ENCODE results near the gene POLR1H. TPM values are rescaled to one million over a fixed set of nuclear protein-coding genes. Genes with fewer than 3 reads are reported as not detected.
A peak's percentile ranks its signal among the peaks of the same experiment; 100 is the strongest.

Gene POLR1H
- polyA plus RNA-seq, 2 of the 4 experiments (the other 2 are of a cell fraction): 25.5 to 34.6 TPM

- WGBS (ENCODE audit: missing lambda C conversion rate): 90% methylated on average over 37 of the region's 37 CpGs
- ATAC-seq (no peak), DNase-seq (ENCODE audit: low read depth in 1 of 2, low spot score in 1 of 2) (no peak), FAIRE-seq (no peak)
- peak overlapping the region; percentile 63 for H3K4me2 ChIP-seq
- H3K4me3 ChIP-seq: no peak overlapping the region; the same call in 2 of the 3 replicates
- peaks cover 8% of the 10 kb centered on the region; the same call in 1 of the 3 replicates for H3K4me1 ChIP-seq
- TF ChIP-seq GATA3 (IDR thresholded peaks at IDR 0.05; ENCODE audit: borderline replicate concordance): no peak
- no peak for TF ChIP-seq POLR2A (IDR thresholded peaks at IDR 0.05; ENCODE audit: low read length)
- TF ChIP-seq ATOH8 (CRISPR knock-in tag; IDR thresholded peaks at IDR 0.05; ENCODE audit: low read depth): no peak
- no peak for TF ChIP-seq CTCF (IDR thresholded peaks at IDR 0.05)
- no peak for TF ChIP-seq ZFP36 (IDR thresholded peaks at IDR 0.05; ENCODE audit: borderline replicate concordance, partially characterized antibody)
- no peak for TF ChIP-seq ZC3H11A (IDR thresholded peaks at IDR 0.05)
- TF ChIP-seq TP53 (CRISPR knock-in tag; IDR thresholded peaks at IDR 0.05): no peak
- no peak for TF ChIP-seq REST (IDR thresholded peaks at IDR 0.05)
- no peak for TF ChIP-seq USF2 (IDR thresholded peaks at IDR 0.05)
- TF ChIP-seq RAD21 (conservative IDR thresholded peaks at IDR 0.05 in 1 of 2, IDR thresholded peaks at IDR 0.05 in 1 of 2): no peak
- TF ChIP-seq MAZ (IDR thresholded peaks at IDR 0.05; ENCODE audit: borderline replicate concordance, low read depth, low read length): no peak
- no peak for TF ChIP-seq EP300 (IDR thresholded peaks at IDR 0.05)
- no peak for TF ChIP-seq KDM5A (IDR thresholded peaks at IDR 0.05)
- TF ChIP-seq FOXS1 (CRISPR knock-in tag; IDR thresholded peaks at IDR 0.05): no peak
- TF ChIP-seq NR3C1 (IDR thresholded peaks at IDR 0.05): no peak
- POLR2A ChIA-PET: no interaction called here
- H3K9me3 ChIP-seq: no peaks in the 10 kb centered on the region
- CTCF ChIA-PET: interaction anchor here (0.6 to 1.4 kb wide), 5 partner anchors 13 to 51 kb away, joined by 3 read pairs; partner anchors contain the start of gene POLR1H
- no peak overlapping the region for H3K27ac ChIP-seq
These were observed 13.4 kb downstream of the POLR1H start for GRCh38 chr6:30074331-30075093.

GRCh38 chr6:30075094-30075789 is 14.2 kb downstream of the POLR1H start, which contains the start of gene RNF39:
Gene RNF39 (minus strand): TSS chr6:30075769. CDS start chr6:30075585, 184 bp downstream.
- Histone ChIP-seq H3K9me3 (no peaks in the 10 kb centered on the region), H3K4me3 (peak within 1 kb of the TSS; percentile 27; the same call in 1 of the 3 replicates), H3K4me1 (peaks cover 8% of the 10 kb centered on the region; the same call in 1 of the 3 replicates), H3K27ac (peak within 1 kb of the TSS in 1 of 2 experiments; percentile 61; a peak in 2 of 6 replicates), H3K4me2 (peak within 1 kb of the TSS; percentile 63)
- 43% methylated on average over 32 of the region's 64 CpGs for WGBS (ENCODE audit: missing lambda C conversion rate)
- POLR2A ChIA-PET: no interaction called here
- DNase-seq (ENCODE audit: low read depth in 1 of 2, low spot score in 1 of 2) (no peak), FAIRE-seq (no peak), ATAC-seq (peak in 1 of 2 experiments; percentile 17; a peak in 2 of 6 replicates)
- CTCF ChIA-PET: interaction anchor here (0.6 to 1.7 kb wide), 5 partner anchors 14 to 29 kb away, joined by 3 to 6 read pairs (median 3); partner anchors contain the start of gene POLR1H
- no peak for TF ChIP-seq FOSB (CRISPR knock-in tag; IDR thresholded peaks at IDR 0.05)
- TF ChIP-seq POLR2AphosphoS2 (conservative IDR thresholded peaks at IDR 0.05; ENCODE audit: low read length): no peak
- no peak for TF ChIP-seq HOXA7 (CRISPR knock-in tag; IDR thresholded peaks at IDR 0.05)
- no peak for TF ChIP-seq RAD21 (conservative IDR thresholded peaks at IDR 0.05 in 1 of 2, IDR thresholded peaks at IDR 0.05 in 1 of 2)
- no peak for TF ChIP-seq JUN (IDR thresholded peaks at IDR 0.05)
- TF ChIP-seq CEBPB (IDR thresholded peaks at IDR 0.05): no peak
- no peak for TF ChIP-seq JUNB (IDR thresholded peaks at IDR 0.05)
- TF ChIP-seq KDM1A (IDR thresholded peaks at IDR 0.05; ENCODE audit: low read depth): no peak
- TF ChIP-seq CHD4 (IDR thresholded peaks at IDR 0.05; ENCODE audit: borderline replicate concordance): no peak
- TF ChIP-seq ZSCAN20 (CRISPR knock-in tag; IDR thresholded peaks at IDR 0.05): no peak
- no peak for TF ChIP-seq SMC3 (IDR thresholded peaks at IDR 0.05)
- no peak for TF ChIP-seq KDM5A (IDR thresholded peaks at IDR 0.05)
- no peak for TF ChIP-seq TFCP2L1 (CRISPR knock-in tag; IDR thresholded peaks at IDR 0.05)
- TF ChIP-seq ATOH8 (CRISPR knock-in tag; IDR thresholded peaks at IDR 0.05; ENCODE audit: low read depth): no peak
- TF ChIP-seq ZFP36 (IDR thresholded peaks at IDR 0.05; ENCODE audit: borderline replicate concordance, partially characterized antibody): no peak
- TF ChIP-seq NPAS2 (CRISPR knock-in tag; IDR thresholded peaks at IDR 0.05; ENCODE audit: borderline replicate concordance): no peak
- no peak for TF ChIP-seq HDAC2 (IDR thresholded peaks at IDR 0.05)
- TF ChIP-seq MAFK (IDR thresholded peaks at IDR 0.05; ENCODE audit: partially characterized antibody): no peak
